Measurements from ENCODE around the gene CD46.

Gene CD46

GRCh38 chr1:207825409-207825695 lies 73.5 kb downstream of the CD46 start:
- no peak for TF ChIP-seq CTCF (IDR thresholded peaks at IDR 0.05; ENCODE audit: poor library complexity, severe bottlenecking)
- DNase-seq (ENCODE audit: low spot score) (no peak), ATAC-seq (ENCODE audit: low read depth) (no peak)
- H3K27ac ChIP-seq (ENCODE audit: poor library complexity, severe bottlenecking), result peak overlapping the region; percentile 65
- peaks cover 30% of the 10 kb centered on the region for H3K4me1 ChIP-seq (ENCODE audit: insufficient read depth, poor library complexity, severe bottlenecking)
- H3K27me3 ChIP-seq (ENCODE audit: insufficient read depth, poor library complexity, severe bottlenecking), result no peaks in the 10 kb centered on the region
- no peaks in the 10 kb centered on the region for H3K36me3 ChIP-seq (ENCODE audit: low read depth)
- no peaks in the 10 kb centered on the region for H3K9me3 ChIP-seq (ENCODE audit: severe bottlenecking)
- H3K4me3 ChIP-seq (ENCODE audit: severe bottlenecking), result no peak overlapping the region

GRCh38 chr1:207825719-207826556 lies 74.1 kb downstream of the CD46 start:
- no peaks in the 10 kb centered on the region for H3K36me3 ChIP-seq (ENCODE audit: low read depth)
- no peak for ATAC-seq (ENCODE audit: low read depth)
- peaks cover 30% of the 10 kb centered on the region for H3K4me1 ChIP-seq (ENCODE audit: insufficient read depth, poor library complexity, severe bottlenecking)
- no peaks in the 10 kb centered on the region for H3K9me3 ChIP-seq (ENCODE audit: severe bottlenecking)
- TF ChIP-seq CTCF (IDR thresholded peaks at IDR 0.05; ENCODE audit: poor library complexity, severe bottlenecking), result no peak
- H3K4me3 ChIP-seq (ENCODE audit: severe bottlenecking), result no peak overlapping the region
- peak overlapping the region; percentile 65 for H3K27ac ChIP-seq (ENCODE audit: poor library complexity, severe bottlenecking)
- DNase-seq (ENCODE audit: low spot score), result no peak
- no peaks in the 10 kb centered on the region for H3K27me3 ChIP-seq (ENCODE audit: insufficient read depth, poor library complexity, severe bottlenecking)

- H3K27ac ChIP-seq (ENCODE audit: poor library complexity, severe bottlenecking), result peak overlapping the region; percentile 65
- no peak overlapping the region for H3K4me3 ChIP-seq (ENCODE audit: severe bottlenecking)
- no peak for DNase-seq (ENCODE audit: low spot score)
- ATAC-seq (ENCODE audit: low read depth), result peak; percentile 7; the same call in 2 of the 3 replicates
- TF ChIP-seq CTCF (IDR thresholded peaks at IDR 0.05; ENCODE audit: poor library complexity, severe bottlenecking), result no peak
- no peaks in the 10 kb centered on the region for H3K27me3 ChIP-seq (ENCODE audit: insufficient read depth, poor library complexity, severe bottlenecking)
- no peaks in the 10 kb centered on the region for H3K9me3 ChIP-seq (ENCODE audit: severe bottlenecking)
- peaks cover 30% of the 10 kb centered on the region for H3K4me1 ChIP-seq (ENCODE audit: insufficient read depth, poor library complexity, severe bottlenecking)
- H3K36me3 ChIP-seq (ENCODE audit: low read depth), result no peaks in the 10 kb centered on the region
Measured at GRCh38 chr1:207826557-207827487, 75.0 kb downstream of the CD46 start.

DNA sequence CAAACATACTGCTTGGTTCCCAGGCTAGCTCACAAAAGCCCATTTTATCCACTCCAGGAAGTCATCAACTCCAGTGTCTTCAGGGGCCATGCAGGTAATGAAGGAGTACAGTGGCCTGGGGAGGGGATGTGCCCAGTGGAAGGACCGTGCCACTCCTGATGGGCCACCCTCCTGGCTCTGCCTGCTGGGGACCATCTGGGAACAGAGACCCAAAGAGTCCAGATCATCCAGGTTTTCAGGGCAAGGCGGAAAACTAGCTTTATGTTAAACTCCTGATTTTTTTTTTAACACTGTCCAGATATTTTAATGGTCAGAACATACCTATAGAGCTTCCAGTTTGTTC lies 75.6 kb downstream of the CD46 start:
- Histone ChIP-seq H3K36me3 (ENCODE audit: low read depth) (no peaks in the 10 kb centered on the region), H3K27ac (ENCODE audit: poor library complexity, severe bottlenecking) (no peak overlapping the region)

More for the DNA sequence above, 75.6 kb downstream of the CD46 start:
- TF ChIP-seq CTCF (IDR thresholded peaks at IDR 0.05; ENCODE audit: poor library complexity, severe bottlenecking), result no peak
- H3K27me3 ChIP-seq (ENCODE audit: insufficient read depth, poor library complexity, severe bottlenecking), result no peaks in the 10 kb centered on the region
- peaks cover 30% of the 10 kb centered on the region for H3K4me1 ChIP-seq (ENCODE audit: insufficient read depth, poor library complexity, severe bottlenecking)
- ATAC-seq (ENCODE audit: low read depth) (no peak), DNase-seq (ENCODE audit: low spot score) (no peak)
- no peaks in the 10 kb centered on the region for H3K9me3 ChIP-seq (ENCODE audit: severe bottlenecking)
- no peak overlapping the region for H3K4me3 ChIP-seq (ENCODE audit: severe bottlenecking)
